ENCODE results near the gene COX4I1. TPM values are rescaled to one million over a fixed set of nuclear protein-coding genes. Genes with fewer than 3 reads are reported as not detected.

COX4I1 gene
- total RNA-seq, 1 experiment from 2014 or later, result 429 TPM

- intact Hi-C loops (cut with micrococcal nuclease; ENCODE audit: unreplicated experiment) (no loop called here), in situ Hi-C loops (cut with HindIII; ENCODE audit: low pct_unique_long_range_greater_than_20kb, low sequenced_read_pairs) (no loop called here)
- no peaks in the 10 kb centered on the region; the same call in 1 of the 2 replicates for H3K36me3 ChIP-seq (ENCODE audit: control insufficient read depth, insufficient read depth, low read length)
- POLR2A ChIA-PET, result interaction anchor here (0.7 kb wide), 1 partner anchor 15 kb away, joined by 8 read pairs; no protein-coding TSS in a partner anchor
- CTCF ChIA-PET, result no interaction called here
- H3K4me3 ChIP-seq (ENCODE audit: low read depth in 2 of 2, low read length in 2 of 2), result no peak overlapping the region
- H3K4me1 ChIP-seq (ENCODE audit: control insufficient read depth, insufficient read depth, low read length), result no peaks in the 10 kb centered on the region
- no peaks in the 10 kb centered on the region for H3K9me3 ChIP-seq (ENCODE audit: control insufficient read depth, insufficient read depth, low read depth, low read length)
- no peaks in the 10 kb centered on the region for H3K27me3 ChIP-seq (ENCODE audit: control insufficient read depth, insufficient read depth, low read length)
- BruUV-seq (replicated peaks), result no TSS peak
- no peak overlapping the region for H3K27ac ChIP-seq (ENCODE audit: low read length)
- TF ChIP-seq CTCF (IDR thresholded peaks at IDR 0.05), result no peak
- TF ChIP-seq SIN3A (IDR thresholded peaks at IDR 0.05; ENCODE audit: borderline replicate concordance, insufficient read depth, low read depth, low read length), result no peak
- TF ChIP-seq POLR2AphosphoS5 (IDR thresholded peaks at IDR 0.05; ENCODE audit: low read depth, low read length), result no peak
- TF ChIP-seq REST (IDR thresholded peaks at IDR 0.05; ENCODE audit: insufficient read depth in 1 of 2, low read depth in 2 of 2, low read length in 1 of 2), result no peak
- no peak for TF ChIP-seq TCF7L2 (IDR thresholded peaks at IDR 0.05; ENCODE audit: low read depth, low read length)
- no peak for DNase-seq (ENCODE audit: low read depth, low spot score)
- no peak for ATAC-seq
Observed at GRCh38 chr16:85789773-85790172, 9.7 kb upstream of the COX4I1 start.

- in situ Hi-C loops (cut with HindIII; ENCODE audit: low pct_unique_long_range_greater_than_20kb, low sequenced_read_pairs), result no loop called here
- intact Hi-C loops (cut with micrococcal nuclease; ENCODE audit: unreplicated experiment), result no loop called here
- no peak for ATAC-seq
- H3K4me1 ChIP-seq (ENCODE audit: control insufficient read depth, insufficient read depth, low read length), result no peaks in the 10 kb centered on the region
- TF ChIP-seq TCF7L2 (IDR thresholded peaks at IDR 0.05; ENCODE audit: low read depth, low read length) (no peak), SIN3A (IDR thresholded peaks at IDR 0.05; ENCODE audit: borderline replicate concordance, insufficient read depth, low read depth, low read length) (no peak)
- BruUV-seq (replicated peaks), result no TSS peak
- no peaks in the 10 kb centered on the region for H3K27me3 ChIP-seq (ENCODE audit: control insufficient read depth, insufficient read depth, low read length)
- POLR2A ChIA-PET, result no interaction called here
- H3K4me3 ChIP-seq (ENCODE audit: low read depth in 2 of 2, low read length in 2 of 2), result no peak overlapping the region
- DNase-seq (ENCODE audit: low read depth, low spot score), result no peak
- no peak overlapping the region for H3K27ac ChIP-seq (ENCODE audit: low read length)
- H3K36me3 ChIP-seq (ENCODE audit: control insufficient read depth, insufficient read depth, low read length), result peaks cover 3% of the 10 kb centered on the region
- no peaks in the 10 kb centered on the region for H3K9me3 ChIP-seq (ENCODE audit: control insufficient read depth, insufficient read depth, low read depth, low read length)
- CTCF ChIA-PET, result interaction anchor here (0.6 kb wide), 1 partner anchor 14 kb away, joined by 4 read pairs; no protein-coding TSS in a partner anchor
Observed at GRCh38 chr16:85793662-85794298, 5.7 kb upstream of the COX4I1 start.

GRCh38 chr16:85794696-85795095 is 4.8 kb upstream of the COX4I1 start:
- TF ChIP-seq SIN3A (IDR thresholded peaks at IDR 0.05; ENCODE audit: borderline replicate concordance, insufficient read depth, low read depth, low read length) (no peak), TCF7L2 (IDR thresholded peaks at IDR 0.05; ENCODE audit: low read depth, low read length) (no peak), POLR2AphosphoS5 (IDR thresholded peaks at IDR 0.05; ENCODE audit: low read depth, low read length) (no peak), CTCF (IDR thresholded peaks at IDR 0.05) (no peak)
- H3K4me3 ChIP-seq (ENCODE audit: low read depth in 2 of 2, low read length in 2 of 2), result no peak overlapping the region
- H3K27ac ChIP-seq (ENCODE audit: low read length), result no peak overlapping the region
- DNase-seq (ENCODE audit: low read depth, low spot score) (no peak), ATAC-seq (no peak)
- H3K27me3 ChIP-seq (ENCODE audit: control insufficient read depth, insufficient read depth, low read length), result no peaks in the 10 kb centered on the region
- H3K36me3 ChIP-seq (ENCODE audit: control insufficient read depth, insufficient read depth, low read length), result peaks cover 7% of the 10 kb centered on the region
- H3K4me1 ChIP-seq (ENCODE audit: control insufficient read depth, insufficient read depth, low read length), result no peaks in the 10 kb centered on the region
- in situ Hi-C loops (cut with HindIII; ENCODE audit: low pct_unique_long_range_greater_than_20kb, low sequenced_read_pairs) (no loop called here), intact Hi-C loops (cut with micrococcal nuclease; ENCODE audit: unreplicated experiment) (no loop called here)
- no peaks in the 10 kb centered on the region for H3K9me3 ChIP-seq (ENCODE audit: control insufficient read depth, insufficient read depth, low read depth, low read length)
- ChIA-PET CTCF (no interaction called here), POLR2A (no interaction called here)
- BruUV-seq (replicated peaks), result no TSS peak
